Astrocyte (in vitro differentiated cells and primary cell): ENCODE data around the gene HYDIN.

ENCODE experiments used
- CTCF ChIP-seq: IDR thresholded peaks from 2 replicates; pipeline ENCODE4 v1.5.1; 2011; ENCODE audit warnings: low read depth, mild to moderate bottlenecking, inconsistent platforms, low read length, moderate library complexity; ENCODE audit not compliant: insufficient read depth
- EZH2 ChIP-seq: IDR thresholded peaks from 2 replicates; pipeline ENCODE4 v1.6.1; 2012; ENCODE audit warnings: mild to moderate bottlenecking, low read length, inconsistent platforms; ENCODE audit not compliant: insufficient read depth

- TF ChIP-seq CTCF (no peak), EZH2 (no peak)
Observed at GRCh38 chr16:70805787-70806186, 424.7 kb downstream of the HYDIN start.
